ENCODE data around the gene CBX4.

CBX4 gene

GRCh38 chr17:79843816-79844800, 4.9 kb upstream of the CBX4 start:
- H3K4me3 ChIP-seq (ENCODE audit: low read length), result peak overlapping the region; percentile 54
- peak; percentile 73 for DNase-seq (ENCODE audit: low read depth)
- TF ChIP-seq, protein P1, sequence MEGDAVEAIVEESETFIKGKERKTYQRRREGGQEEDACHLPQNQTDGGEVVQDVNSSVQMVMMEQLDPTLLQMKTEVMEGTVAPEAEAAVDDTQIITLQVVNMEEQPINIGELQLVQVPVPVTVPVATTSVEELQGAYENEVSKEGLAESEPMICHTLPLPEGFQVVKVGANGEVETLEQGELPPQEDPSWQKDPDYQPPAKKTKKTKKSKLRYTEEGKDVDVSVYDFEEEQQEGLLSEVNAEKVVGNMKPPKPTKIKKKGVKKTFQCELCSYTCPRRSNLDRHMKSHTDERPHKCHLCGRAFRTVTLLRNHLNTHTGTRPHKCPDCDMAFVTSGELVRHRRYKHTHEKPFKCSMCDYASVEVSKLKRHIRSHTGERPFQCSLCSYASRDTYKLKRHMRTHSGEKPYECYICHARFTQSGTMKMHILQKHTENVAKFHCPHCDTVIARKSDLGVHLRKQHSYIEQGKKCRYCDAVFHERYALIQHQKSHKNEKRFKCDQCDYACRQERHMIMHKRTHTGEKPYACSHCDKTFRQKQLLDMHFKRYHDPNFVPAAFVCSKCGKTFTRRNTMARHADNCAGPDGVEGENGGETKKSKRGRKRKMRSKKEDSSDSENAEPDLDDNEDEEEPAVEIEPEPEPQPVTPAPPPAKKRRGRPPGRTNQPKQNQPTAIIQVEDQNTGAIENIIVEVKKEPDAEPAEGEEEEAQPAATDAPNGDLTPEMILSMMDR (conservative IDR thresholded peaks at IDR 0.05; ENCODE audit: low read length), result no peak

GRCh38 chr17:79843474-79843815, 4.2 kb upstream of the CBX4 start:
- peak overlapping the region; percentile 54 for H3K4me3 ChIP-seq (ENCODE audit: low read length)
- DNase-seq (ENCODE audit: low read depth), result no peak
- TF ChIP-seq, protein P1 (conservative IDR thresholded peaks at IDR 0.05; ENCODE audit: low read length), result no peak

- no peak overlapping the region for H3K4me3 ChIP-seq (ENCODE audit: low read length)
- DNase-seq (ENCODE audit: low read depth), result no peak
- TF ChIP-seq, protein P1 (conservative IDR thresholded peaks at IDR 0.05; ENCODE audit: low read length), result no peak
Measured at GRCh38 chr17:79842656-79843473, 3.6 kb upstream of the CBX4 start.

DNA sequence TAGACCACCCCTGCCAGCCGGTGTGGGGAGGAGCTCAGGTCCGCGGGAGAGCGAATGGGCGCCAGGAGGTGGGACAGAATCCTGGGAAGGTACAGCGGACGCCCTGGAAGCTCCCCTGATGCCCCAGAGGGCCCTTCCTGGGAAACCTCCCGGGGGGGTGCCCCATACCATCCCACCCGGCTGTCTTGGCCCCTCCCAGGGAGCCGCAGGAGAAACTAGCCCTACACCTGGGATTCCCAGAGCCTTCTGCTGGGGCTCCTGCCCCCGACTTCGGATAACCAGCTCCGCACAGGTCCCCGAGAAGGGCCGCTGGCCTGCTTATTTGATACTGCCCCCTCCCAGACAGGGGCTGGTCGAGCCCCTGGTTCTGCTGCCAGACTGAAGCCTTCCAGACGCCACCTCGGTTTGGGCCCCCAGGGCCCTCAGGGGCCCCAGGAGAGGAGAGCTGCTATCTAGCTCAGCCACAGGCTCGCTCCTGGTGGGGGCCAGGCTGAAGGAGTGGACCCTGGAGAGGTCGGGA, 3.0 kb upstream of the CBX4 start:
- H3K4me3 ChIP-seq (ENCODE audit: low read length), result no peak overlapping the region
- DNase-seq (ENCODE audit: low read depth), result no peak
- TF ChIP-seq, protein P1 (conservative IDR thresholded peaks at IDR 0.05; ENCODE audit: low read length), result no peak

DNA sequence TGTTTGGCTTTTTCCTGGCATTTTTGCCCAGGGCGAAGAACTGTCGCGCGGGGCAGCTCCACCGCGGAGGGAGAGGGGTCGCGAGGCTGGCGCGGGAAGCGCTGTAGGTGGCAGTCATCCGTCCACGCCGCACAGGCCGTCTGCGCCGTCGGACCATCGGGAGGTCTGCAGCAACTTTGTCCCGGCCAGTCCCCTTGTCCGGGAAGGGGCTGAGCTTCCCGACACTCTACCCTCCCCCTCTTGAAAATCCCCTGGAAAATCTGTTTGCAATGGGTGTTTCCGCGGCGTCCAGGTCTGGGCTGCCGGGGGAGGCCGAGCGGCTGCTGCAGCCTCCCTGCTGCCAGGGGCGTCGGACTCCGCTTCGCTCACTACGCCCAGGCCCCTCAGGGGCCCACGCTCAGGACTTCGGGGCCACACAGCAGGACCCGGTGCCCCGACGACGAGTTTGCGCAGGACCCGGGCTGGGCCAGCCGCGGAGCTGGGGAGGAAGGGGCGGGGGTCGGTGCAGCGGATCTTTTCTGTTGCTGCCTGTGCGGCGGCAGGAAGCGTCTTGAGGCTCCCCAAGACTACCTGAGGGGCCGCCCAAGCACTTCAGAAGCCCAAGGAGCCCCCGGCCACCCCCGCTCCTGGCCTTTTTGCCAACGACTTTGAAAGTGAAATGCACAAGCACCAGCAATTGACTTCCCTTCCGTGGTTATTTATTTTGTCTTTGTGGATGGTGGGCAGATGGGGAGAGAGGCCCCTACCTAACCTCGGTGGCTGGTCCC, 2.3 kb upstream of the CBX4 start:
- no peak for DNase-seq (ENCODE audit: low read depth)
- no peak overlapping the region for H3K4me3 ChIP-seq (ENCODE audit: low read length)
- TF ChIP-seq, protein P1 (conservative IDR thresholded peaks at IDR 0.05; ENCODE audit: low read length), result no peak

GRCh38 chr17:79840989-79841286, 1.7 kb upstream of the CBX4 start:
- TF ChIP-seq, protein P1 (conservative IDR thresholded peaks at IDR 0.05; ENCODE audit: low read length), result no peak
- no peak overlapping the region for H3K4me3 ChIP-seq (ENCODE audit: low read length)
- no peak for DNase-seq (ENCODE audit: low read depth)
